Measurements from ENCODE around the gene GAL3ST2.
"Not testable (repeated sequence)": the region's sequence is repeated elsewhere in the genome, so short reads cannot be mapped to it uniquely, and the experiment has no call there.

The GAL3ST2 gene

DNA sequence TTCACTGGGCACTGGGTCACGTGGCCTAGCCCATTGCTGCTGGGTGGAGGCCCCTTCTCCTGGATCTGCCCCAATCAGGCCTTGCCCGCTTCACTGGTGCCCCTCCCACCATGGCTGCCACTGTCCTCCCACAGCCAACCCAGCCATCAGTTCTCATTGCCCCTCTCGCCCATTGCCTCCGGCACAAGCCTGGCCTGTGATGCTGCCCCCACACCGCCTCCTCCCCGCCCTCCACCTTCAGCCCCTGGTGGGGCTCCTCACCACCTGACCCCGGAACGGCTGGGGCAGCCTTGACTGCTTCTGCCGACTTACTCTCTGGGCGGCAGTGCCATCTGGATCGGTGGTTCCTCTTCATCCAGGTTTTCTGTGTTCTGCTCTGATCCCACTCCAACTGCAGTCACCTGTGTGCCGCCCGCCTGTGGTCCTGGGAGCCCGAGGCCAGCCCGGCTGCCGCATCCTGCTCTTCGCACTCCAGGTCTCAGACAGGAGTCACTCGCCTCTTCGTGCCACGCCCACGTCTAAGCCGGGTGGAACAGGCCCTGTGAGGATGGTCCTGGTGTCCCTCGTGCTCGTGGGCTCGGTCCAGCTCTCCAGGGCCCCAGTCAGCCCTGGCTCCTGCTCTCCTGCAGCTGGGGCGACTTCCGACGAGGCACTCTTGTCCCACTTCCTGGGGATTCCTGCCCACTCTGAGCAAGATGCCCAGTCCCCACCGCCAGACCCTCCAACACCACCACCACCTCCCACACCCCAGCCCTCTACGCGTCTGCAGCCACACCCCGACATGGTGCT is 28.0 kb upstream of the GAL3ST2 start:
- no peak for DNase-seq

- no peak for DNase-seq
Observed at GRCh38 chr2:241750076-241750840, 26.4 kb upstream of the GAL3ST2 start.

DNA sequence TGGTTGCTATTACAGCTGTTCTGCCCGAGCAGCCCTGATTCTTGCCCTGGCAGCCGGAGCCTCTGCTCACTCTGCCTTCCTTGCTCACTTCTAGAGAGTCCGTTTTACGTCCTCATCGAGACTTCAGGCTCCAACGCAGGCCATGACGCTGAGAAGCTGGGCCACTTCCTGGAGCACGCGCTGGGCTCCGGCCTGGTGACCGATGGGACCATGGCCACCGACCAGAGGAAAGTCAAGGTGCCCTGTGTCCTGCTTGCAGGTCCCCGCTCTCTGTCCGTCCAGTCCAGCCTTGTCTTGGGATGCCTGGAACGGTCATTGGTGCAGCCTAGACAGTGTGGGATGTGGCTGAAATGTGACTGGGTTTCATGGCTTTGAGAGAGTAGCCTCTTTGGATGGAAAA is 25.5 kb upstream of the GAL3ST2 start:
- no peak for DNase-seq

DNA sequence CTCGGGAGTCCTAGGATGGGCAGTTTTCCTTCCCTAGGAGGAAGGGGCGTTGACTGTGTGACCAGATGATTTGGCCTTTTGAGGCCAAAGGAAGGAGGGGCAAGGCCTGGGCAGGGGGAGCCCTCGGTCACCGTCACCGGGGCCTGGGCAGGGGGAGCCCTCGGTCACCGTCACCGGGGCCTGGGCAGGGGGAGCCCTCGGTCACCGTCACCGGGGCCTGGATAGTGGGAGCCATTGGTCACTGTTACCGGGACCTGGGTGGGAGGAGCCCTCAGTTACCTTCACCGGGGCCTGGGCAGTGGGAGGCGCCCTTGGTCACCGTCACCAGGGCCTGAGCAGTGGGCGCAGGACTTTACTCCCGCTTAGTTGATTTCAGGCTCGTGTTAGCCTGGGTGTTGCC is 24.8 kb upstream of the GAL3ST2 start:
- no peak for DNase-seq

- DNase-seq, result no peak
Observed at GRCh38 chr2:241752253-241752652, 24.4 kb upstream of the GAL3ST2 start.

- DNase-seq, result no peak
Observed at GRCh38 chr2:241752689-241753276, 23.8 kb upstream of the GAL3ST2 start.

- DNase-seq, result no peak
Observed at GRCh38 chr2:241753493-241753892, 23.1 kb upstream of the GAL3ST2 start.

GRCh38 chr2:241754042-241754441 is 22.6 kb upstream of the GAL3ST2 start:
- DNase-seq, result no peak

DNA sequence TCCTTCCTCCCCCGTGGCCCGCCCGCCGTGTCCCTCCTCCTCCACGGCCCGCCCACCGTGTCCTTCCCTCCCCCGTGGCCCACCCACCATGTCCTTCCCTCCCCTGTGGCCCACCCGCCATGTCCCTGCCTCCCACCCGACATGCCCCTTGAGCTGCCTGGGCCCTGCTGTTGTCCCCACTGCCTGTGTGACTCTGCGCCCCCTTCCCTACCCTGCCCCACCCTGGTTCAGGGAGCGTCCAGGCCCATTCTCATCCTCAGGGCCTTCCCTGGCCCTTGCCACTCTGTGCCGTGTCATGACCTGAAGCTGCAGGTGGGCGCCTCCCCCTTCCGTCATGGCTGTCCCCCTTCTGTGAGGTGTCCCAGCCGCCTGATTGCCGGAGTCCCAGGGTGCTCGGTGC is 21.5 kb upstream of the GAL3ST2 start:
- no peak for DNase-seq

- no peak for DNase-seq
Observed at GRCh38 chr2:241755777-241756176, 20.8 kb upstream of the GAL3ST2 start.

- DNase-seq, result no peak
Observed at GRCh38 chr2:241759067-241759807, 17.4 kb upstream of the GAL3ST2 start.

DNA sequence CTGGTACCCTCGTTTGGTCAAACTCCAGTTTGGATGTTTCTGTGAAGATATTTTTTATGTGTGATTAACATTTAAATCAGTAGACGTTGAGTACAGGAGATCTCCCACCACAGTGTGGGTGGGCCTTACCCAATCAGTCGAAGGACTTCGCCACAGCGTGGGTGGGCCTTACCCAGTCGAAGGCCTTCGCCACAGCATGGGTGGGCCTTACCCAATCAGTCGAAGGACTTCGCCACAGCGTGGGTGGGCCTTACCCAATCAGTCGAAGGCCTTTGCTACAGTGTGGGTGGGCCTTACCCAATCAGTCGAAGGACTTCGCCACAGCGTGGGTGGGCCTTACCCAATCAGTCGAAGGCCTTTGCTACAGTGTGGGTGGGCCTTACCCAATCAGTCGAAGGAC is 16.7 kb upstream of the GAL3ST2 start:
- DNase-seq, result not testable (repeated sequence)

DNA sequence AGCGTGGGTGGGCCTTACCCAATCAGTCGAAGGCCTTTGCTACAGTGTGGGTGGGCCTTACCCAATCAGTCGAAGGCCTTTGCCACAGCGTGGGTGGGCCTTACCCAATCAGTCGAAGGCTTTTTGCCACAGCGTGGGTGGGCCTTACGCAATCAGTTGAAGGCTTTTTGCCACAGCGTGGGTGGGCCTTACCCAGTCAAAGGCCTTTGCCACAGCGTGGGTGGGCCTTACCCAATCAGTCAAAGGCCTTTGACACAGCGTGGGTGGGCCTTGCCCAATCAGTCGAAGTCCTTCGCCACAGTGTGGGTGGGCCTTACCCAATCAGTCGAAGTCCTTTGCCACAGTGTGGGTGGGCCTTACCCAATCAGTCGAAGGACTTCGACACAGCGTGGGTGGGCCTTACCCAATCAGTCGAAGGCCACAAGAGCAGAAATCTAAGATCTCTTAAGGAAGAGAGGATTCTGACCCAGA is 16.3 kb upstream of the GAL3ST2 start:
- DNase-seq, result no peak

GRCh38 chr2:241762321-241762932 is 14.2 kb upstream of the GAL3ST2 start:
- no peak for DNase-seq

DNA sequence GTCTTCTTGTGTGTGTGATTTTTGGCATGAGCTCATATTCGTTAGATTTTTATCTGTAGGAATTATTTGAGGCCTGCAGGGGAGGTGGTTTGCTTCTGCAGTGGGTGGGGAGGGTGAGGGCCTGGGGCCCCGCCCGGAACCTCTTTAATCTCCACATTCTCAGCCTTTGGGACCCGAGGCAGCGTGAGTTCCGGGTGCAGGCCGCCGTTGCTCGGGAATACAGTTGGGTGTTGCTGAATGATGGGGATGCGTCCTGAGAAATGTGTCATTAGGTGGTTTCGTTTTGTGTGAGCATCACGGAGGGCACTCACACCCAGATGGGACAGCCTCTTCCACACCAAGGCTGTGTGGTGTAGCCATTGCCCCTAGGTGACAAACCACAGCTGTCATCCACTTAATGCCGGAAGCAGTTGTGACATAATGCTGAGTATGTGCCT is 13.7 kb upstream of the GAL3ST2 start:
- no peak for DNase-seq

DNA sequence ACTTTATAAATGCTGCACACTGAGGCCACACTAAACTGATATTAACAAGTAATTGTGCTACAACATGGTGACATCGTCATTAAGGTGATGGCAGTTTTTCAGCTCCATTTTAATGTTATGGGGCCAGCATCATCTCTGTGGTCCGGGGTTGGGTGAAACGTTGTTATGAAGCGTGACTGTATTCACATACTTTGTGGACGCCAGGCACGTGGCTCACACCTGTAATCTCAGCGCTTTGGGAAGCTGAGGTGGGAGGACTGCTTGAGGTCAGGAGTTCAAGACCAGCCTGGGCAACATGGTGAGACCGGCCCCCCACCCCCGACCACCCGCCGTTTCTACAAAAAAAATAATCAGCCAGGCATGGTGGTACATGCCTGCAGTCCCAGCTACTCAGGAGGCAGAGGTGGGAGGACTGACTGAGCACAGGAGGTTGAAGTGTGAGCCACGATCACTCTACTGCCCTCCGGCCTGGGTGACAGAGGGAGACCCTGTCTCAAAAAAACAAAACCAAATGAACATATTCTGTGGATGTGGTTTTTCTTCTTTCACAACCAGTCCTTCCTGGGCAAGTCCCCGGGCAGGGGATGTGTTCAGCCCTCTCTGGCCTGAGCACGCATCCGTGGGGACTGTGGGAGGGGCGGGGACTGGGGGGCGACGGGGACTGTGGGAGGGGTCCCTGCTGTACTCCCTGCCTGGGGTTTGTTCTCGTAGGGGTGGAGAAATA is 12.9 kb upstream of the GAL3ST2 start:
- DNase-seq, result no peak

DNA sequence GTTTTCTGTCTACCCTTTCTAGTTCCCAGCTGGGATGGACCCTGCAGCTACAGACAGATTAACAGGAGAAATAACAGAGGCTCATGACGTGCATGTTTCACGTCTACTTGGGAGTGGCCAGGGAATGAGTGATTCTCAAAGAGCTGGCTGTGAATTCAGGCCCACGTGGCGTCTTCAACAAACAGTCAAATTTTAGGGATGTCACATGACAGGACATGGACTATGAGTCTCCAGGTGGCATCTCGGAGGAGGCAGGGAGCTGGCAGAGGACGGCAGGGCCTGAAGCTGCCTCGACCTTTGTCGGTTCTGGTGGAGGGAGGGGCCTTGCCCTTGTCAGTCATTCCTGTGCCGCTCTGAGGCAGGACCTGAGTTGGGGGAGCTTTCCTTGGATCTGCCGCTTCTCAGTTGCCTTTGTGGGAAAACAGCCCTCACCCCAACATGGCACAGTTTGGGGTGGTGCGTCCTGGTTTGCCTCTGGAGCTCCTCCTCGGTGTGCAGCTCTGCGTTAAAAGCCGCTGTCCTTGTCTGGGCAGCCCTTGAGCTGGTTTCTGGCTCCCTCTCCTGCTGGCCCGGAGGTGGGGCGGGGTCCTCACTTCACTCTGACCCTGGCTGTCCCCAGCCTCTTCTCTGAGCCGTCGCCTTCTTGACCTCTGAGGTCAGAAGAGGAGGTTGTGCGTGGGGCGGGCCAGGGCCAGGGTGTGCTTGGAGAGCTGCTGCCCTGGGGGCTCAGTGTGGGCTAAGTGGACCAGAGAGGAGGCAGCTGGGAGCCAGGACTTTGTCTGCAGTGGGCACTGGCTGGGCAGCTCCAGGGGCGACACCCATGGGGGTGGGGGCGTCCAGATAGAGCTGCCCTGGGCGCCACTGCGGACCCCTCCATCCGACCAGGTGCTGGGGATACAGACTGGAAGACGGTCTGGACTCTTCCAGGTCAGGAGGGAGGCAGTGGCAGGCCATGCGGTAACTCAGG is 12.1 kb upstream of the GAL3ST2 start:
- no peak for DNase-seq

DNA sequence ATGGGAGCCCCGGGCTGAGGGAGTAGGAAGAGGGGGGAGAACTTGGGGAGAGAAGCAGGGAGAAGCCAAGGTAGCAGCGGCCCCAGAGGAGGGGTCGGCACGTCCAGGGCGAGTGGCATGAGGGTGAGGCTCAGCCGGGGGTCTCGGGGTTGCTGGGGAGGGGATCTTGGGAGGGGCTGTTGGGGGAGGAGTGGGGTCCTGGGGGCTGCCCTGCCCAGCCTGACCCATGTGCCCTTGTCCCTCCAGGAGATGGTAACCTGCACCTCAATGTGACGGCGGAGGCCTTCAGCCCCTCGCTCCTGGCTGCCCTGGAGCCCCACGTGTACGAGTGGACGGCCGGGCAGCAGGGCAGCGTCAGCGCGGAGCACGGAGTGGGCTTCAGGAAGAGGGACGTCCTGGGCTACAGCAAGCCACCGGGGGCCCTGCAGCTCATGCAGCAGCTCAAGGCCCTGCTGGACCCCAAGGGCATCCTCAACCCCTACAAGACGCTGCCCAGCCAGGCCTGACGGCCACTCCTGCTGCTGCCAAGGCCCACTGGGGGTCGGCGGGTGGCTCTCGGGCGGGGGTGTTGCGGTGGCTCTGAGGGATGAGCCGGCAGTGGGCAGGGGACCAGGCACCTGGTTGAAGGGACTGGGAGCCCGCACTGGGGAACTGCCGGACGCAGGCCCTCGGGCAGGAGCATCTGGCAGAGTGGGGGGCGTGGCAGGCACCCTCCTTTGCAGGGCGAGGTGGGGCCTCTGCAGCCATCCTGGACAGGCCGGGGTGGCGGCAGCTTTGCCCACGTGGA is 9.0 kb upstream of the GAL3ST2 start:
- no peak for DNase-seq

DNA sequence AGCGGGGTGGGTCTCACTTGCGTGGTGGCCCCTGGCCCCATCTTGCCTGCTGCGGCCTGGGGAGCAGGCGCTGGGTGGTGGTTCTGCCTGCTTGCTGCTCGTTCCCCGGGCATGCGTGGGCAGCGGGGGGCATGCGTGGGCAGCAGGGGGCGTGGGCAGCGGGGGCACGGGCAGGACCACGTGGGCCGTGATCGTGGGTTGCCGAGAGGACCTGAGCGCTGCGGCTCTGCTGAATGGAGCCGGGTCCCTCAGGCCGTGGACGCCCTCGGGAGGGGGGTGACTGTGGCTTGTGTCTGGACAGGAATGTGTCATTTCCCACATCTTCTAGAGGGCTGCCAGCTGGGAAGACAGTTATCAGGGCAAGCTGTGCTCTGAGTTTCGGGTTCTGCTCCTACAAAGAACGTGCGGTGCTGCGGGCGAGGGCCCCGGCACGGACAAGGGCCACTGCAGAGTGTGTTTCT is 8.3 kb upstream of the GAL3ST2 start:
- DNase-seq, result no peak

GRCh38 chr2:241768850-241769249 is 7.8 kb upstream of the GAL3ST2 start:
- DNase-seq, result no peak
